ENCODE measurements around the gene KLC4.
"Not testable (repeated sequence)": the region's sequence is repeated elsewhere in the genome, so short reads cannot be mapped to it uniquely, and the experiment has no call there.

KLC4 gene

DNA sequence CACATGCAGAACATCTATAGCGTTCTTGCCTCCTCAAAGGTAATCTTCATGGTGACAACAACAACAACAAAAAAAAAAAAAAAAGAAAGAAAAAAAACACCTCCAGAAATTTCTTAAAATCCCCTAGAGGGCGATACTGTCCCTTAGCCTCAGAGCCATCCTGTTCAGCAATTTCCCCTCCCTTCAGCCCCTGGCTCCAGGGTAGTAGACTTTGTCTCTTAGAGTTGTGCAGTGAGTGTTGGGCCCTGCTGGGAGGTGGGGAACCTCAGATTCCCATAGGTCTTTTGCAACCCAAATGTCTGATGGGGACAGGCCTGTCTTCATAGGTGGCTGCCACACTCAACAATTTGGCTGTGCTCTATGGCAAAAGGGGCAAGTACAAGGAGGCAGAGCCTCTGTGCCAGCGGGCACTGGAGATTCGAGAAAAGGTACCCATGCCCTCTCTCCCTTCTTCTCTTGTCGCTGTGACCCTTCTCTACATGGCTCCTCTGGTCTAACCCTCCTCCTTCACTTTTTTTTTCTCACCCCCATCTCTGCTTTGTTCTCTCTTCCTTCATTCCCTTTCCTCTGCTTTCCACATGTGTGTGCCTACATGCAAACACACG lies 10.7 kb downstream of the KLC4 start:
- no peak for DNase-seq (ENCODE audit: low read depth in 2 of 2)

DNA sequence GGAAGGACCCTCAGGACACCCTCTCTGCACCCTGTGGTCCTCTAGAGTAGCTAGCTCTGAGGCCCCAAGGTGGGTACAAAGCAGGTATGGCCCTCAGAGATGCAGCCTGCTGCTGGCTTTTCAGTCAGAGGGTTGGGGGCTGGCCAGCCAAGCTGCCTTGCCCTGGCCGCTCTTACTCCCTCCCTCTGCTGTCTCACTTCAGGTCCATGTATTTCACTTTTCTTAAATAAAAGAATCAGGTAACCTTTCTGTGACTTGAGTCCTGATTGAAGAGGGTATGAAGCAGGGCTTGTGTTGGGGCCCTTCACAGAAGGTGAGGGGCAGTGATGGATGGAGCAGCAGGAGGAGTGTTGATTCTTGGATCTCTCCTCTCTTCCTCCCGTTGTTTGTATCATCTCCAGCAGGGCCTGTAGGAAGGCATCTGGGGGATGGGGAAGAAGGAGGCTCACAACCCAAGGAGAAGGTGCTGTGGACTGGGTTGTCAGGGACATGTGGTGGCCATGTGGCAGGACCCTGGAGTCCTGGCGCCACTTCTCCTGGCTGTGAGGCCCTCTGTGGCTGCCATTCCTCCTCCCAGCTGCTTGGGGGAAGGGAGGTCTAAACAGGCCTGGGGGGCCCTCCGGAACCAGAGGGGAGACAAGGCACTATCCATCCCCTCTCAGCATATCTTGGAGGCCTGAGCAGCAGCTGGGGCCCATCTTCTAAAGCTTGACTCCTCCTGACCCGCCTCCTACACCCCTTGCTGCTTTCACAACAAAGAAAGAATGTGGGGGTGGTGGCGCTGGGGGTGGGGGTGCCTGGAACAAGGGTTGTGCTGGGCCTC lies 15.6 kb downstream of the KLC4 start:
- no peak for DNase-seq (ENCODE audit: low read depth in 2 of 2)

DNA sequence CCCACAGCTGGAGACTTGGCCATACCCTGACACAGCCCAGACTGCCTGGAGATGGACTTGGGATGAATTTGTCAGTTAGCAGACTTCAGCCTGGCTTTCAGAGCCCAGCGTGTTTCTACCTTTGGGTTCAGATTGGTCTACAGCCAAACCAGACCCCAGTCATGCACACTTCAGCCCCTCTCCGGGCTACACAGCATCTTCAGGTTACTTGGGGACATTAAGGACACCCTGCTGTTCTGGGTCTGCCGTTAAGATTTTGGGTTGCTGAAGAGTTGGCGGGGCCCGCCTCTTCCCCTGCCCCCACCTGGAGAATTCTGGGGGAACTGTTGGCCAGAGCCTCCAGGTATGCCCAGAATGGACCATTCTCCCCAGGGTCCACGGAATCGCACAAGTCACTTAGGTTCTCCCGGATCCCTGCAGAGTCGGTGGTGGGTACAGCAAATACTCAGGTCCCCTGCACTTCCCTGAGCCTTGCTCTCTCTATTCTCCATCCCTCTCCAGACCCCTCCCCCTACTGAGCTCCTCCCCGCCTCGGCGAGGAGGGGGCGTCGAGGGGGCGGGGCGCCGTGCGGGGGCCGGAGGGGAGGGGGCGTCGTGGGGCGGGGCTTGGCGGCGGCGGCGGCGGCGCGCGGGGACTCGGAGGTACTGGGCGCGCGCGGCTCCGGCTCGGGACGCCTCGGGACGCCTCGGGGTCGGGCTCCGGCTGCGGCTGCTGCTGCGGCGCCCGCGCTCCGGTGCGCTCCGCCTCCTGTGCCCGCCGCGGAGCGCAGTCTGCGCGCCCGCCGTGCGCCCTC lies 16.4 kb downstream of the KLC4 start, which contains the start of gene PTK7:
Gene PTK7 (plus strand): TSS at position 645 of the 794 bp plus-strand sequence. CDS start 175 bp downstream, outside the sequence.
- DNase-seq (ENCODE audit: low read depth in 2 of 2), result peak; percentile 10 to 25

DNA sequence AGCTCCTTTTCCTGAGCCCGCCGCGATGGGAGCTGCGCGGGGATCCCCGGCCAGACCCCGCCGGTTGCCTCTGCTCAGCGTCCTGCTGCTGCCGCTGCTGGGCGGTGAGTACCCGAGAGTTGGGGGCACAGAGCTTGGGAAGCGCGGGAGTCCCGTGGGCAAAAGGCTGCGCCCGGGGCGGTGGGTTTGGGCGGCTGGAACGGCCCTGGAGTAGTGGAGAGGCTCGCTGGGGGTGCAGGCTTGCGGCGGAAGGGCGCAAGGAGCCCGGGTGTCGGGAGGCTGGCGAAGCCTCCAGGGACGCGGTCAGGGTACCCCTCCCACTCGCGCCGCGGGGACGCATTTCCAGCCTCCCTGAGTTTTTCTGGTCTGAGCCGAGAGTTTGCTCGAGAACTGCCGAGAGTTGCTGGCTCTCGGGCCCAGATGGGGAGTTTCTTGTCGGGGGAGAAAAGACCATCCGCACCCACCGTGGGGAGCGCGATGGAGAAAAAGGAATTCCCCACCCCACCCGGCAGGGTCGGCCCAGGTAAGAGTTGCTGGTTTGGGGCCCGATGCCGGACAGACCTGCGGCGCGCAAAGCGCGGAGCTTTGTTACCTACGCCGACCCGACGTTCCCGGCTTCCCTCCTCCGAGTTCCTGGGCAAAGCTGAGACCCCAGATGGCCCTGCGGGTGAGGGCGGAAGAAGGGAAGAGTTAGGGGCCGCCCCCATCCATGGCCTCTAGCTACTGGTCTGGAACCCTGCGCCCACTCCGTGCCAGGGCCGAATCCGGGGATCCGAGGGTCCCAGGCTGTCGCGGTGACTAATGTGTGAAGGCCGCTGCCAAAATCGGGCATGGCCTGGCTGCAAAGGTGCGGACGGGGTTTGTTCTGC lies 17.3 kb downstream of the KLC4 start:
- DNase-seq (ENCODE audit: low read depth in 2 of 2), result no peak

DNA sequence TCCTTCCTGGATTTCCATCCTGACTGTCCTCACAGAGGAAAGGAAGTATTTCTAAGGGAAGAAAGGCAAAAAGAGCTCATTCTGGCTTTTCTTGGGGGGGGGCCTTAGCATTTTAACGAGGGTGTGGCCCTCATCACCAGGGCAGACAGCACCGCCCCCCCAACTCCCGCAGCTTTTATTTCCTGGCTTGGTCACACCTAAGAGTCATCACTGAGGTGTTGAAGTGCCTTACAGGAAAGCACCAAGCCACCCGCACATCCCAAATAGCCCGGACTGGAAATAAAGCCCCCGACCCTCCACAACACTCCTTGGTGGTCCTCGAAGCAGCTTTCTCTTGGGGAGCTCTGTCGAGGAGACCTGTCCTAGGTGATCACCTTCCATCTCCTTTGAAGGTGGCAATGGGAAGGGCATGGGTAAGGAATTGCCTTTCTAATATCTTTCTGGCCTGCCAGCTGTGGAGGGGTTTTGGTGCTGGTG lies 17.9 kb downstream of the KLC4 start:
- DNase-seq (ENCODE audit: low read depth in 2 of 2), result no peak

DNA sequence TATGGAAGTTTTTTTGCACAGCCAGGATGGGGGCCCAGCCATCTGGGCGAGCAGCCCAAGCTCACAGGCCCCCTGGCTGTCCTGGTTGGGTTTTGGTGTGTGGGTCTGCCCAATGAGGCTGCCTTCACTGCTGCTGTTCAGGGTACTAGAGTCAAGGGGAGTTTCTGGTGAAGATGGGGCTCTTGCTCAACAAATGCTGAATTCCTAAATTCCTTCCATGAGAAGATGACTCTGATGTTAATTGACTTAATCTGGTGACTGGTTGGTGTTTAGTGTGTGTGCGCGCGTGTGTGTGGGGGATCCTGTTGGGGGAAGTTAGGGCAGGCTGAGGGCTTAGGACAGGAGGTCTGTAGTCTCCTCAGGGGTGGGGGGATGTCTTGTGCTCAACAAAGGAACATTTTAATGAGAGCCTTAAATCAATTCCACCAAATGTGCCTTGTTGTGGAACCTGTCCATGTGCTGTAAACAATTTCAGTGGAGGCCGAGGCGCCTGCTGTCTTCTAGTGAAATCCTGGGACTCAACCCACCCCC lies 18.6 kb downstream of the KLC4 start:
- no peak for DNase-seq (ENCODE audit: low read depth in 2 of 2)

DNA sequence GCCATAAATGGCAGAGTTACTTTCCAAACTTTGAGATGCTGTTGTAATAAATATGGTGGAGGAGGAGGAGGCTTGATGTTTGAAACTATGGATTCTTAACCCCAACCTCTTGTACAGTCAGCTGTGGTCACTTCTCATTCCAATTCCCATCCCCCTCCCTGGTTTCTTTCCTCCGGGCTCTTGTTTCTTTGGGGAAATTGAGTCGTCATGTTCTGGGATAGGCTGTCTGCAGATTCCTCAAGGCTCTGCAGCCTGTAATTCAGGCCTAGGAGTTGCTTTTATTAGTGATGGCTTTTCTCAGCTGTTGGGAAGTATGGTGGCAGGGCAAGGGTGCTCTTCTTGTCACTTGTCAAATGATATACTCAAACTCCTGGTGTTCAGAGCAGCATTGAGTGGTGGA lies 19.3 kb downstream of the KLC4 start:
- DNase-seq (ENCODE audit: low read depth in 2 of 2), result no peak

DNA sequence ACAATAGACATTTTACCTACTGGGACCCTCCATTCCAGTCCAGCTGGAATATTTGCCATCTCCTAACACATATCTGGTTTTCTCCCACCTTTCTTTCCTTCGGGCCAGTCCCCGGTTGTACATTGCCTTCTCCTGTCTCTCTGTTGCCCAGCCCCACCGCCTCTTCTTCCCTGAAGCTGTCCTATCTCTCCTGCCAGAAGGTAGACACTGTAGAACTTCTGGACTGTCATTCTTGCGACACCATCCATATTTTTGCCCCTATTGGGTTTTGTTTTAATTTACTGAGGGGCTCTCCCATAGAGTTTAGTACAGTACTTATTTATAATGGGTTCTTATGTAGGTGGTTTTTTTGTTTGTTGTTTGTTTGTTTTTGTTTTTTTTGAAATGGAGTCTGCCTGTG lies 21.6 kb downstream of the KLC4 start:
- DNase-seq (ENCODE audit: low read depth in 2 of 2), result no peak

DNA sequence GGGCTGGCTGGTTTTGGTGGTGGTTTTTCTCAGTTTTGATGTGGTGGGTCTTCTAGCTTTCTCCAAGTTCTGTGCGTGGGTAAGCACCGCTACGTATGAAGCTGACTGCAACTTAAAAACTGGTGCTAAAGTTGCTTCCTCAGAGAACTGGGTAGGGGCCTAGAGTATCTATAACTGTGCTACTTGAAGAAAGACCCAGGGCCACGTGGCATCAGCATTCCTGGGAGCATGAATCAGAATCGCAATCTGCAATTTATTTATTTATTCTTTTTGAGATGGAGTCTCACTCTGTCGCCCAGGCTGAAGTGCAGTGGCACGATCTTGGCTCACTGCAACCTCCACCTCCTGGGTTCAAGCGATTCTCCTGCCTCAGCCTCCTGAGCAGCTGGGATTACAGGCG lies 22.5 kb downstream of the KLC4 start:
- DNase-seq (ENCODE audit: low read depth in 2 of 2), result not testable (repeated sequence)

DNA sequence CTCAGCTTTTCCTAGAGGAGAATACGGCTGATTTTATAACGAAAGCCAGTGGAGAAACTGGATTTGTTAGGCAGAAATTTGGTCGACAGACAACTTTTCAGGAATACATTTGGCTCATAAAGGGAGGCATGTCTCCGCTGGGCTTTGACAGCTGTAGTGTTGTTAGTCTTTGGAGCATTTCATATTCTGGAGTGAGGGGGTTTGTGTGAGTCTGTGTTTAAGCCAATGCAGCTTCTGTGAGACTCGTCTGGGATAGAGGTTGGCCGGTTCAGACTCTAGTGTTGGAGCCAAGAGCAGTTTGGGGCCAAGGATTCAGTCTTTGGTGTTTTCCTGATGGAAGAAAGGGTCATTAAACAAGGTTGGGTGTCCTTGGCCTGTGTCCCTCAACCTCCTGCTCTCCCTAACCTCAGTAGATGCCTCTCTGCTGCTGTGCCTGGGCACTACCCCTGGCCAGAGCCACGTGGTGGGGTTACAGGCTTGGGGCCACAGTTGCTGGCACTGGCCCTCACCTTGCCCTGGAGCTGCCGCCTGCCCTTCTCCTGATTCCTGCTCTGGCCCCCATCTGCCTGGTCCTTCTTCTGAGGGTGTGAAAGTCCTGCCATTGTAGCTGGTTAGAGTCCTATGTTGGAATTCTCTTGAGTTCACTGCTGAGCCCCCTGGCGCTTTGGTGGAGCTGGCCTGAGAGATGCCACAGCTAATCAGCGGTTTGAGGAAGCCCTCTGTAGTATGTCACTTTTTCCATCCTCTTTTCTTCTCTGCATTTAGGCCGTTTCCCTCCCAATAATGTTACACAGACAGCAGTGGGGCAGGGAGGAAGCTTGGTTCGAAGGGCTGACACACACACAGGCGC lies 23.6 kb downstream of the KLC4 start:
- DNase-seq (ENCODE audit: low read depth in 2 of 2), result no peak

DNA sequence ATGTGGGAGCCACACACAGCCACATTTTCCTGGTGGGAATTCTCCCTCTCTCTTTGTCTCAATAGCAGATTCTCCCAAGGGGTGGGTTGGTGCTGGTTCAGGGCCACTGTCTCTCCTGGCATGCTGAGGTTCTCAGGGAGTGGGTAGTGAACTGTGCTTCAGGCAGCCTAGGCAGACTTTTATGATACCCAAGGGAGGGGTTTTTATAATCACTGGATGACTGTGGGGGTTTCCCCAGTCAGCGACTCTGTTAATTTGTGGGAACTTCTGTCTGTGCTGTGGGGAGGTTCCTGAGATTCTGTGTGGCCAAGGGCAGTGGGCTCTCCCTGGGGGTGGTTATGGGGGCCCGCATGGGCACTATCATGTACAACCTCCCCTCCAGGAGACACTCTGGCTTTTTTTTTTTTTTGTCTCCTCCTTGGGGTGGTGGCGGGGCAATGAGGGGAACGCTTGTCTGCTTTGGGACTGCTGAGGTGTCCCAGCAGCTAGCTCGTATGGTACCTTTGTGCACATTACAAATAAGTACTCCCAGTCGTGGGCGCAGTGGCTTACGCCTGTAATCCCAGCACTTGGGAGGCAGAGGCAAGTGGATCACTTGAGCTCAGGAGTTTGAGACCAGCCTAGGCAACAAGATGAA lies 26.7 kb downstream of the KLC4 start:
- no peak for DNase-seq (ENCODE audit: low read depth in 2 of 2)

DNA sequence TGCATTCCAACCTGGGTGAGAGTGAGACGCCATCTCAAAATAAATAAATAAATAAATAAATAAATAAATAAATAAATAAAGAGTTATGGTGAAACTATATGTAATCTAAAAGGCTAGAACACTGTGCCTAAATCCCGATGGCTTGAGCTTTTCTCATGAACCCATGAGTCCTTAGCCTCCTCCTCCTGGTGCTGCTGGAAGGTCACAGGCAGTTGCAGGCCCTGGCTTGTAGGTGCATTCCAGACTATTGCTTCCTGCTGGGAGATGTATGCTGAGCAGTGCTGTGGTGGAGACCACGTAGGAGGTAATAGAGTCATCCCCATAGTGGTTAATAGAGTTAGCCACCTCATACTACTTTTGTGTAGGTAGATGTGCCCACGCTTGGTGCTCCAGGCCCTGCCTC lies 29.2 kb downstream of the KLC4 start:
- no peak for DNase-seq (ENCODE audit: low read depth in 2 of 2)

DNA sequence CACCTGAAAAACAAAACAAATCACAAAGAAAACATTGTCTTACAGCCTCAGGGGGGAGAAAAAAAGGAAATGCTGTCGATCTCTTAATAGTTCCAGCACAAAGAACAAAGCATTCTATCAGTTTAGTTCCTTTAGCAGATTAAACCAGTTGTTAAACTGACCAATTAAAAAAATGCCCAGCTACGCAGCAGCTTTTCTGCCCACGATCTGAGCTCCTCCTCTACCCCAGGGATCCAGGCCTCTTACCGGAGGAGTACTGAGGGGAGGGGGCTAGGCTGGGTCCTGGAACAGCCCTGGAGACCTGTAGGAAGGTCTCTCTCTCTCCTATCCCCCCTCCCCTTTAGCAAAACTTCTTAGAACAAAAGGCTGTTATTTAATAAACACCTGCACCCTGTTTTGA lies 30.0 kb downstream of the KLC4 start:
- DNase-seq (ENCODE audit: low read depth in 2 of 2), result no peak

DNA sequence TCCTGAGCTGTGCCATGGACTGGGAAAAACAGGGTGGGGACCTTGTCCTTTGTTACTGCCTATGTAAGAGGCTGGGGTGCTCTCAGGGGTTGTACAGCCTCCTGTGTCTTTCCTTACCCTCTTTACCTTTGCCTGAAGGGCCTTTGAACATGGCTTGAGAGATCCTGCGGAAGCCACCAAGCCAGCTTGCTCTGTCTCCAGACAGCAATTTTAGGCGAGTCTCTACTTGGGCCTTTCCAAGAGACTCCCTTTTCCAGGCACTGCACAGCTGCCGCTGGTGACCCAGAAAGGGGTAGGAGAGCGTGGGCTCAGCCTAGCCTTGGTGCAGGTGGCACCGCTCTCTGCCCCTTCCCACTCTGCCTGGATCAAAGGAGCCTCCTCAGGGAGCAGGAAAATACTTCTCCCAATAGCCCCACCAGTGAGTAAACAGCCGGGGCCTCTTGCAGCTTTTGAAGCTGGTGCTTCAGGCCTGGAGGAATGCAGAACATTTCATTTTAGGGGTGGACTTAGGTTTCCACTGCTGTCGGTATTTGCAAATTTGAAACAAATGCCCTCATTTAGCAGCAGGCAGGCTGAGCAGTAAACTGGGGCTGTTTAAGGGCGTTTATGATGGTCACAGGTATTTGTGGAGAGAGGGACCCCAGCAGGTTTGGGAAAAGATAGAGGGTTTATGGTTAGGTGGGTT lies 30.6 kb downstream of the KLC4 start:
- DNase-seq (ENCODE audit: low read depth in 2 of 2), result no peak

DNA sequence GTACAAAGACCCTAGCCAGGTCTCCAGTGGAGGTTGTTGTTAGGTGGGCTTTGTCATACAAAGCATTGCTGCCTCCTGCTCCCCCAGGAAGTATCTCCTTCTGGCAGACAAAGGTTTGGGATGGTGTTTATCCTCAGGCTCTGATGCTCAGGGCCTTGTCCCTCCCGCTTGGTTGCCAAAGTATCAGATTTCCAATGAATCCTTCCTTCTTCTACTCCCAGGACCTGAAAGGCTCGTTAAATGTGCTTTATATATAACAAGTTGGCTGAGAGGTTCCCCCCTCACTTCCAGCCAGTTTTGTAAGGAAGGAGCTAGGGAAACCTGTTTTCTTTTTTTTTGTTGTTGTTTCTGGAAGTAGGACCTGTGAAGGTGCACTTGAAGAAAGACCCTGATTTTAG lies 31.1 kb downstream of the KLC4 start:
- no peak for DNase-seq (ENCODE audit: low read depth in 2 of 2)

DNA sequence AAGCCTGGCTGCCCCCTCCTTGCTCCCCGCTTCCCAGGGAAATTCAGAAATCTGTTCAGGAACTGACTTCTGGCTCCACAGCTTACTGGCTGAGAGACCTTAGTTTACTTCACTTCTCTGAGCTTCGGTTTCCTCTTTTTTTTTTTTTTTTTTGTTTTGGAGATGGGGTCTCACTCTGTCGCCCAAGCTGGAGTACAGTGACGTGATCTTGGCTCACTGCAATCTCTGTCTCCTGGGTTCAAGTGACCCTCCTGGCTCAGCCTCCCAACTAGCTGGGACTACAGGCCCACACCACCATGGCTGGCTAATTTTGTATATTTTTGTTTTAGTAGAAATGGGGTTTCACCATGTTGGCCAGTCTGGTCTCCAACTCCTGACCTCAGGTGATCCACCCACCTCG lies 31.6 kb downstream of the KLC4 start:
- no peak for DNase-seq (ENCODE audit: low read depth in 2 of 2)

DNA sequence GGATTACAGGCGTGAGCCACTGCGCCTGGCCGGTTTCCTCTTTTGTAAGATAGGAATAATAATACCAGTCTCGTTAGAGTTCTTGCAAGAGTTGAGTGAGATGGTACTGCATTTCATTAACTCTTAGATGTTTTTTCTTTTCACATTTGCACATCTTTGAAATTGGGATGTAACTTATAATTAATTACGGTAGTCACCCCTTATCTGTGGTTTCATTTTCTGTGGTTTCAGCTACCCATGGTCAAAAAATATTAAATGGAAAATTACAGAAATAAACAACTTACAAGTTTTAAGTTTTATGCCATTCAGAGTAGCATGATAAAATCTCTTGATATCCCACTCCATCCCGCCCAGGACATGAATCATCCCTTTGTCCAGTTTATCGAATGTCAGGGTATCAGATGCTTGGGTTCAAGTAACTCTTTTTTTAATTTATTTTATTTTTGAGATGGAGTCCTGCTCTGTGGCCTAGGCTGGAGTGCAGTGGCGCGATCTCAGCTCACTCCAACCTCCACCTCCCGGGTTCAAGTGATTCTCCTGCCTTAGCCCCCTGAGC lies 32.1 kb downstream of the KLC4 start:
- DNase-seq (ENCODE audit: low read depth in 2 of 2), result no peak

DNA sequence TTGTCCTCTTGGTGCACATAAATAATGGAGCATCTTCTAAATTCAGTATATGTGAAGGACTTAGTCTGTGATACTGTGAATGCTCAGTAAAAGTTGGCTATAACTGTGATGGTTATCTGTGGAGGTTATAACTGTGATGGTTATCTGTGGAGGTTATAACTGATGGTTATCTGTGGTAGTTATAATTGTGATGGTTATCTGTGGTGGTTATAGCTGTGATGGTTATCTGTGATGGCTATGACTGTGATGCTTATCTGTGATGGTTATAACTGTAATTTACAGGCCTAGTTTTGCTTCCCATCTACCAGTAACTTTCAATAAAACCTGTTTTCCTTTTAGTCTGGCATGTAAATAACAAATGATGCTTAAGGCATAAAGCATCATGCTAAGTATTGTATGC lies 33.2 kb downstream of the KLC4 start:
- no peak for DNase-seq (ENCODE audit: low read depth in 2 of 2)

All from activated CD4-positive, alpha-beta T cell treated with anti-CD3 and anti-CD28 coated beads for 24 hours (primary cell).